GM19452 (cell line): ENCODE data around the gene COL11A2.
"Not testable (repeated sequence)": the region's sequence is repeated elsewhere in the genome, so short reads cannot be mapped to it uniquely, and the experiment has no call there.

Experiments
- ATAC-seq: cut with Tn5 transposase; IDR thresholded peaks from one replicate; pipeline ENCODE4 v1.9.1; 2021; ENCODE audit not compliant: unreplicated experiment

Gene COL11A2

DNA sequence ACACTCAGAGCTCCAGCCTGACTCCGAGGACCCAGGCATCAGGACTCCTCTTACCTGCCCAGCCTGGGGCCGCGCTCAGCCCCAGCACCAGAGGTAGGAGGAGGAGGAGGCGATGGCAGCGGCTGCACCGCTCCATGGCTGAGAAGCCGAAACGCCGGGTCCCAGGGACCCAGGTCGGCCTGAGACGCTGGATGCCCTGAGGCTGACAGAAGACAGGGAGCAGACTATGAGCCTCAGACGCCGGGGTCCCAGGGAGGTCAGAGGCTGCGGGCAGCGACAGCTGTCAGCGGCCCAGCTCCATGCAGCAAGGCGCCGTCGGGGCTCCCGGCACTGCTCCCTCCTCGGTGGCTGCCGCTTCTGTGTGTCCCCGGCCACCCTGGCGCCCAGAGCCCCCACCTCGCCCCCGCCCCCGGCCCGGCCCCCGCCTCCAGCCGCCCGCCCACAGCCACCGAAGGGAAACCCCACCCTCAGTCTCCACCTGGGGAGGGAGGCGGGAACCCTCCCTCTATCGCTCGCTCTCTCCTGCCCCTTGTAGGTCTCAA lies at the start of gene COL11A2:
TSS of gene COL11A2 (minus strand) at position 363 of the 542 bp plus-strand sequence. CDS start at position 136, 227 bp downstream.
- ATAC-seq, result no peak

DNA sequence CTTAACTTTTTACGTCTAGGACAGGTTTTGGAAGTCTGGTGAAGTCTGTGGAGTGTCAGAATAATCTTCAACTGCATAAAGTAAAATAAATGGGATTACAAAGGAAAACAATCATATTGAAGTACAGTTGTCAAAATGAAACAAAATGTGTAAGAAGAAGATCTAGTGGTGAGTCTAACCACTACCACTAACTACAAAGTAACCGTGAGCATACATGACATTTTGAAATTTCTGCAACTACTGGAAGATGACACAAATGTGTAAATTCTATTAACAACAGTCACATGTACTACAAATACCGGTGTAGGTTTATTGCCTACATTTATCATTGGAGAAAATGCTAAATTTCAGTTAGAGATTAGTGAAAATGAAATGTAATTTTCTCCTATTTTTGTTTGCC lies 49.7 kb upstream of the COL11A2 start:
- no peak for ATAC-seq

DNA sequence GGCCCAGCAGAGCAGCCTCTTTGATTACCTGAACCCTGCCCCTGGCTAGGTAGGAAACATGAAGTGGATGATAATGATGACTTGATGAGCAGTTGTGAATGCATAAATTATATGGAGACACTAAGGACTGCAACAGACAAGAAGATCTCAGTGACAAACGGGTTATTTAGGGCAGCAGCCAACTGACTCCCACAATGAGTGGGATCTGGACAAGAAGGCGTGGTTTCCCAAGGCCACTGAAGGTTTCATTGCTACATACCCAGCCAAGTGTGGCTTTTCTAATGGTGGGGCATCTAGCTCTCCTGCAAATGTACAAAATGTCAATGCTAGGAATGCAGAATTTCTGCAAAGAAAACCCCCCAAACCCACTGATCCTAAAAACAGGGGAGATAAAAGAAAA lies 45.5 kb upstream of the COL11A2 start:
- ATAC-seq, result no peak

DNA sequence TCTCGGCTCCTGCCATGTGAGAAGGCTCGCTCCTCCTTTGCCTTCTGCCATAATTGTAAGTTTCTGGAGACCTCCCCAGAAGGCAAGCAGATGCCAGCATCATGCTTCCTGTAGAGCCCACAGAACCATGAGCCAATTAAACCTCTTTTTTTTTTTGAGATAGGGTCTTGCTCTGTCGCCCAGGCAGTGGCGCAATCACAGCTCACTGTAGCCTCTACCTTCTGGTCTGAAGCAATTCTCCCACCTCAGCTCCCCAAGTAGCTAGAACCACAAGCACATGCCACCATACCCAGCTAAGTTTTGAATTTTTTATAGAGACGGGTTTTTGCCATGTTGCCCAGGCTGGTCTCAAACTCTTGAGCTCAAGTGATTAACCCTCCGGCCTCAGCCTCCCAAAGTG lies 44.6 kb upstream of the COL11A2 start:
- no peak for ATAC-seq

DNA sequence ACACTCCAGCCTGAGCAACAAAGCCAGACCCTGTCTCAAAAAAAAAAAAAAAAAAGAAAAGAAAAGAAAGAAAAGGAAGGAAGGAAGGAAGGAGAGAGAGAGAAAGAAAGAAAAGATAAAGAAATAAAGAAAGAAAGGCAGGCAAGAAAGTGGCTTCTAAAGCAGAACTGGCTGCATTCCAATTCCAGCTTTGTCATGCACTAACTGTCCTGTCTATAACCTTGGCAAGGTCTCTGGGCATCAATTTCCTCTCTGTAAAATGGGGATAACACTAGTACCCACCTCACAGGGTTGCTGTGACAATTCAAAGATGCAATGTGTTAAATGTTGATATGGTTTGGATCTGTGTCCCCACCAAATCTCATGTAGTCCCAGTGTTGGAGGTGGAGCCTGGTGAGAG lies 44.1 kb upstream of the COL11A2 start:
- ATAC-seq, result no peak

DNA sequence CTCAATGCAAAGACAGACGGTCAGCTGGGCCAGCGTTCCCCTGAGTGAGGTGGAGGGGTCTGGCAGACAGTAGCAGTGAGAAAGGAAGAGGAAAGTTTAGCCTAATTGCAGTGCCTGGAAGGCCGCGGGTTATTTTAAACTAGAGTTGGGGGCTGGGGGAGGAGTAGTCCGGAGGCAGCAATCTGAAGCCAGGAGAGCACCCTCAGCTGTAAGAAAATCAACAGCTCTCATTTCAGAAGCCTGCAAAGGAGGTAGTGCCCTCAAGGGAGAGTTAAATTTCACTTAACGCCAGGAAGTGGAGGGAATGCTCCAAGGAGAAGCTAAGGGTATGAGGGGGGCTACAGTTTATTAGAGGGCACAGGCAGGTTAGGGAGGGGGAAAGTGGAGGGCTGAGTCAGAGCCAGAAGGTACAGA lies 43.0 kb upstream of the COL11A2 start:
- ATAC-seq, result no peak

DNA sequence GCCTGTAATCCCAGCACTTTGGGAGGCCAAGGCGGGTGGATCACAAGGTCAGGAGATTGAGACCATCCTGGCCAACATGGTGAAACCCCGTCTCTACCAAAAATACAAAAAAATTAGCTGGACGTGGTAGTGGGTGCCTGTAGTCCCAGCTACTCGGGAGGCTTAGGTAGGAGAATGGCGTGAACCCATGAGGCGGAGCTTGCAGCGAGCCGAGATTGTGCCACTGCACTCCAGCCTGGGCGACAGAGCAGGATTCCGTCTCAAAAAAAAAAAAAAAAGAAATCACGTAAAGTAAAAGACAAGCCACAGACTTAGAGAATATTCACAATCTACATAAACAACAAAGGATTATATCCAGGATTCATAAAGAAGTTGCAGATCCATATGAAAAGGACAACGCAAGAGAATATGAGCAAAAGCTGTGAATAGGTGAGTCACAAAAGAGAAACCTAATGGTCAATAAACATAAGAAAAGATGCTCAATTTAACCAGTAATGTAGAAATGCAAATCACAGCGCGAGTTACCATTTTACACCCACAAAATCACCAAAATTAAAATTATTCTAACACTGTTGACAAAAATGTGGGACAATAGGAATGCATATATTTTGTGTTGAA lies 34.3 kb upstream of the COL11A2 start:
- ATAC-seq, result not testable (repeated sequence)

DNA sequence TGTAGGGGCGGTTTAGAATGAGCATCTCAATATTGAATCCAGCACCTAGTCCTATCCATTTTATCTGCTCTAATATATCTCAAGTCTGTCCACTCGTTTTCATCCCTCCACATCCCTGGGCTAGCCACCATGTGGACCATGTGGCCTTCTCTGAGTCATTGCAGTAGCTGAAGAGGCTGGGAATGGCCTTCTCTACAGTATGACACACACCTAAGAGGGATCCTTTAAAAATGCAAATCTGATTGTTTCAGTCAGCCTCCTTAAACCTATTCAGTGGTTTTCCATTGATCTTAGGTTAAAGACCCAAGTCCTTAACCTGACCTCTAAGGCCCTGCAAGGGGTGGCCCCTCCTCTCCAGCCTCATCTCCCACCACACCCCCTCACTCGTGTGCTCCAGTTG lies 25.4 kb upstream of the COL11A2 start:
- ATAC-seq, result no peak

DNA sequence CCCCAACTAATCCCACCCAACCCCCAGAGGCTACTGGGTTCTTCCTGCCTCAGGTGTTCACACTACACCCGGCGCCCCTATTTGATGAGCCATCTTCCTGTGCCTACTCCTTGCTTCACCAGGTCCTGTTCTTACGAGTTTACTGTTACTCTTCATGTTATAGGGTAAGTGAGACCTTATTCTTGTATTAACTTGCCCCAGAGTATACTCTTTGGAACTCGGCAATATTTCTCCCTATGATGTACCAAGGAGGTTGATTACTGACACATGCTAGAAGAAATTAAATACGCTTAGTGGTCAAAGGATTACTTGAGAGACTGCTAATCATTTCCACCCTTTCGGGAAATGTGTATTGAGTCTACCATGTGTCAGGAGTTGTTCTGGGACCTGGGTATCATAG lies 25.0 kb upstream of the COL11A2 start:
- ATAC-seq, result no peak

DNA sequence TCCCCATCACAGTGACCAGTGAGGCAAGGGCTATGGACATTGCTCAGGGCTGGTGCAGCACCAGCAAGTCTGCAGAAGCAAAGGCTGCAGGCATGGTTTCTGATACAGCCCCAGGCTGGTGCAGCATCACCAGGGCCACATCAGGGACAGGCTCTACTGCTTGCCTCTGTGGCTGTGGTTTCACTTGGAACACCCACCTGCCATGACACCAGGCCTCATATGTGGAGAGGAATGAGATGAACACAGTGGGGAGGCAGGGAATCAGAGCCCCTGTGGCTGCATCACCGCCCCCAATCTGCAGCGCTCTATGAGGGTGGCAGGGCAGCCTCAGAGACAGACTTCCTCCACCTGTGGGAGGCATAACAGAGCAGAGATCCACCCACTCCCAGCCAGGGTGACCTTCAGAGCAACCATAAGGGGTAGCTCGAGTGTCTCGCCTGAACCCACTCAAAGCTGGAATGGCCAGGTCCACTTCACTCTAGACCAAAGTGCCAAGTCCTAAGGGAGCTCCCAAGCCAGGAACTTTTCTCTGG lies 23.9 kb upstream of the COL11A2 start:
- ATAC-seq, result no peak

DNA sequence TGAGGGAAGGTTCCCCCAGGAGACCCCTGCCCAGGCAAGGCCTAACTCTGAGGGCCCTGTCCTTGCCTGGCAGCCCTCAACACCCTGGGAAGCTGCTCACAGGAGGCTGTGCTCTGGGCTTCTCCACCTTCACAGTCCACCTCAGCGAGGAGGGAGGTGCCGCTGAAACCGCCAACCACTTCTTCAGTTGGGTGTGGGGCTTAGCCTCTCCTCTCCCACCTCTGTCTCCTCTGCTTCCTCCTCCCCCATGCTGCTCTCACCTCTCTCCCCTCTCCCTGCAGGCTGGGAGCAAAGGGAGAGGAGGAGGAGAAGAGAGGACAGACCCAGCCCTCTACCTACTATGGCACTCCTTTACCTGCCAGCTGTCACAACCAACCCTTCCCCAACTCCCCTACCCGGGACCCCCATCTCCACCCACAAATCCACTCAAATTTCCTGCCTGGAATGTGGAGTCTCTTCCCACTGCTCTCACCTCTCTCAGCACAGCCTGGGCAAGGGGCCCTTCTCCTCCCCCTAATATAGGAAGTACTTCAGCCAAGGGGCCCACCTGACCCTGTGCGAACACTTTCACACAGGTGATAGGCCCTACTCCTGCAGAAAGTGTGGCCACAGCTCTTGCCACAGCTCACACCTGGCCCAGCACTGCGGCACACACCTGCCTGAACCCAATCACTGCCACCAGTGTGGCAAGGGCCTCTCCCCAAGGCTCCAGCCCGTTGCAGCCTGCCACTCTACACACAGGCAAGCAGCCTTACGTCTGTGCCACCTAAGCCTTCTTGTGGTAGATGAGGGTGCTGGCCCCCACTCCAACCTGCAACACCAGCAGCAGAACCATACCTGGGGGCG lies 23.2 kb upstream of the COL11A2 start:
- ATAC-seq, result no peak

DNA sequence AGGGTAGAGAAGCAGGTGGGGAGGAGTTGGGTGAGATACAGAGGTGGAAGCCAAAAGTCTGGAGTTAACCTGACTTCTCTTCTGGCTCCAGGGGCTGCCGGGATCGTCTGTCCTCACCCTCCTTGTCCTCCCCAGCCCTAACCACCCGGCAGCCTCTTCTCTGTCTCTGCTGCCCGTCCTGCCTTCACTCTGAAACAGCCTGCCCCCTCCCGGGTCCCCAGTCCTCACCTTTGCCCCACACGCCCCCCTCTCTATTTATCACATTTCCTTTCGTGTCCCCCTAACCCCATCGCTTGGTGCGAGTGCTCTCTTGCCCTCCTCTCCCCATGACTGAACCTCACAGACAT lies 21.7 kb upstream of the COL11A2 start:
- no peak for ATAC-seq

DNA sequence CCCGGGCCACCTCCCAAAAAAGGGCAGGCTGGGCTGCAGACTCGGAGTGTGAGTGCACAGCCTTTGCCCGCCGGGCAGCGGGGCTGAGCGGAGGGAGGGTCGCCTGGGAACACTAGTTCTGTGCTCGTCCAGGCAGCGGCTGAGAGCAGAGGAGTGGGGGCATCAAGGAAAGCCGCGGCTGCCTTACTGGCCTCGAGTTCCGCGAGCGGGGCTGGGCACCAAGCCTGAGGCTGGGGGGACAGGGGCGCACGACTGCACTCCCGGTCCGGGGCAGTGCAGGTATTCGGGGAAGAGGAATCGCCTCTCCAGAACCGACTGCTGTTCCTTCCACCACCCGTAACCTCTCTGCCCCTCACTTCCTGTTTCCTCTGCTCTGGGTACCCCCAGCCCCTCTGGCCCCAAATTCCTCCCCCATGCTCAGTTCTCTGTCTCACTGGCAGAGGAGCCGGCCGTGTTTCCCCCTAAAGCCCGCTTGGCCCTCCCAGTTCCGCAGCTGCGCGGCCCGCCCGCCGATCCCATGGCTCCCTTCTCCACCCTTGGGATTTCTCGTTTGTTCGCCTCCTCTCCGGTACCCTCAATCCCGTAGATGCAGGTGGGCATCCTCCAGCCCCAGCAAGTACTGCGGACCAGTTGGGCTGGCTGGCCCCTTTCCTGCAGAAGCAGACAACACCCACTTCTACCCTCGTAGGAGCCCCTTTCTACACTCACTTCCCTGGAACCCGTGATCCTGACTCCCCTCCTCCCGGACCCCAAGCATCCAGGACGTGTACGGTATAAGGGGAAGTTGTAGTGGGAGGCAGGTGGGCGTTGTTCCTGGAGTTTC lies 21.1 kb upstream of the COL11A2 start:
- ATAC-seq, result no peak

DNA sequence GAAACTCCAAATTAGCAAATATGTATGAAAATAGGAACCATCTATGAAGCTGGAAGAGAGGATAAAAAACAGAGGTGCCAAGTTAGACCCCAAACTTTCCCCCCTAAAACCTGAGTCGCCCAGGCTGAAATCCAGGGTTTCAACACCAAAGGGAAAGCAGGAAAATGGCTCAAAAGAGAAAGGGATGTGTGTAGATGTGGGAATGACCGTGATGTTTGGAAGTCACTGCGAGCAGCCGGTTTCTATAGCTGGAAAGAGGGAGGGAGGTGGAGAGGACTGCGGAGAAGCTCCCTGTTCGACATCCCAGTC lies 20.5 kb upstream of the COL11A2 start:
- ATAC-seq, result no peak

DNA sequence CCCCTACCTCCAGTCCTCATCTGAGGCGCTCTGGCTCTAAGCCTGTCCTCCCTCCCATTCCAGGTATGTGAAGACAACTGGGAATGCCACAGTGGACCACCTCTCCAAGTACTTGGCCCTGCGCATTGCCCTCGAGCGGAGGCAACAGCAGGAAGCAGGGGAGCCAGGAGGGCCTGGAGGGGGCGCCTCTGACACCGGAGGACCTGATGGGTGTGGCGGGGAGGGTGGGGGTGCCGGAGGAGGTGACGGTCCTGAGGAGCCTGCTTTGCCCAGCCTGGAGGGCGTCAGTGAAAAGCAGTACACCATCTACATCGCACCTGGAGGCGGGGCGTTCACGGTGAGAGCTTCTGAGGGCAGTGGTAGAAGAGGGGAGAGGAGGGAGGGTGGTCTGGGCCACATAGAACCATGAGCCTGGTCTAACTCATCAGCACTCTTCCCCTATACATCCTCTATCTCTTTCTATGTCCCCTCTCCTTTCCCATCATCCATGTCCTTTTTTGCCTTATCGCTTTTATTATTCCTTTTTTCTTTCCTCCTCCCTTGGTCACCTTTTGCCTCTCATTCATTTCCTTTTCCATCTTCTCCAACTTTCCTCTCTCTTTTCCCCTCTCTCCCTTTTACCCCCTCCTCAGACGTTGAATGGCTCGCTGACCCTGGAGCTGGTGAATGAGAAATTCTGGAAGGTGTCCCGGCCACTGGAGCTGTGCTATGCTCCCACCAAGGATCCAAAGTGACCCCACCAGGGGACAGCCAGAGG lies 19.6 kb upstream of the COL11A2 start:
- ATAC-seq, result no peak

DNA sequence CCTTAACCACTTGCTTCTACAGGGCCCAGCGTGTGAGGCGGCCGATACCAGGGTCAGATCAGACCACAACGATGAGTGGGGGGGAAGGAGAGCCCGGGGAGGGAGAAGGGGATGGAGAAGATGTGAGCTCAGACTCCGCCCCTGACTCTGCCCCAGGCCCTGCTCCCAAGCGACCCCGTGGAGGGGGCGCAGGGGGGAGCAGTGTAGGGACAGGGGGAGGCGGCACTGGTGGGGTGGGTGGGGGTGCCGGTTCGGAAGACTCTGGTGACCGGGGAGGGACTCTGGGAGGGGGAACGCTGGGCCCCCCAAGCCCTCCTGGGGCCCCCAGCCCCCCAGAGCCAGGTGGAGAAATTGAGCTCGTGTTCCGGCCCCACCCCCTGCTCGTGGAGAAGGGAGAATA lies 18.9 kb upstream of the COL11A2 start:
- no peak for ATAC-seq

DNA sequence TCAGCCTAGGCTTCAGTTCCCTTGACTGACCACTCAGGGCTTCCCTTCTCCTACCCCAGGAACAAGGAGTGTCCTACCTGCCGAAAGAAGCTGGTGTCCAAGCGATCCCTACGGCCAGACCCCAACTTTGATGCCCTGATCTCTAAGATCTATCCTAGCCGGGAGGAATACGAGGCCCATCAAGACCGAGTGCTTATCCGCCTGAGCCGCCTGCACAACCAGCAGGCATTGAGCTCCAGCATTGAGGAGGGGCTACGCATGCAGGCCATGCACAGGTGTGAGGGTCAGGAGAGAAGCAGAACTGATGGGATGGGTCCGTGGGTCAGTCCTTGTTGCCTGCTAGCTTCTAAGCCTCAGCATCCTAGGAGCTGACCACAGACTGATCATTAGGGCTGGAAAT lies 17.6 kb upstream of the COL11A2 start:
- ATAC-seq, result no peak

DNA sequence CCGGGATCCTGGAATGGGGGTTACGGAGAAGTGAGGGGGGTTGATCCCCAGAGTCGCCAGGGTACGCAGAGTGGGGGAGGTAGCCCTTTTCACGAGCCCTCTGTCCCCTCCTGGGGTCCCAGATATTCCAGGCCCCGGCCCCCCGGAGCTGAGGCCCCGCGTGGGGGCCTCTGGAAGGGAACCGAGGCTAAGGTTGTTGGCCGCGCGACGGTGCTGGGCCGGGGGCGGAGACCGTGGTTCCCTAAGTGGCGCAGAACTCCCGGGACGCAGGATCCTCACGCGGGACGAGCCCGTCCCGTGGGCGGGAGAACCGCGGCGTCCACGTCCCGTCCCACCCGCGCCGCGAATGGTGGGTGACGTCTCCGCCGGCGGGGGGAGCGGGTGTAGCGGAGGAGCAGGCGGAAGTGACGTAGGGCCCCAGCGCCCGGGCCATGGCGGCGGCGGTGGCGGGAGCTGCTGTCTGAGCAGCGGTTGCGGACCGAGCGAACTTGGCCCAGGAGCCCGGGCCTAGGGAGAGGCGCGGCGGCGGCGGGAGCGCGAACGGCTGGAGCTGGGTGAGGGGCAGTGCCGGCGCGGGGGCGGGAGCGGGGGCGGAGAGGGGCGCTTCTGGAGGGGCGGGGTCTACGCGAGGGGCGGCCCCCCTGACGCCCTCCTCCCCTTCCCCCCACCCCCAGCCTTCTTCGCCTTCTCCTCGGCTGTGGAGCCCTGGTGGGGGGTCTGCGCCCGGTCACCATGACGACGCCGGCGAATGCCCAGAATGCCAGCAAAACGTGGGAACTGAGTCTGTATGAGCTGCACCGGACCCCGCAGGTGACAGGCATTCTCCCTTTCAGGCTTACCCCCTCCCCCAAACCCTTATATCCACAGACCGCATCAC lies 16.1 kb upstream of the COL11A2 start, which contains the start of gene RING1:
TSS of gene RING1 (plus strand) at position 410 of the 877 bp plus-strand sequence. CDS start at position 733, 323 bp downstream.
- peak; percentile 47 for ATAC-seq

DNA sequence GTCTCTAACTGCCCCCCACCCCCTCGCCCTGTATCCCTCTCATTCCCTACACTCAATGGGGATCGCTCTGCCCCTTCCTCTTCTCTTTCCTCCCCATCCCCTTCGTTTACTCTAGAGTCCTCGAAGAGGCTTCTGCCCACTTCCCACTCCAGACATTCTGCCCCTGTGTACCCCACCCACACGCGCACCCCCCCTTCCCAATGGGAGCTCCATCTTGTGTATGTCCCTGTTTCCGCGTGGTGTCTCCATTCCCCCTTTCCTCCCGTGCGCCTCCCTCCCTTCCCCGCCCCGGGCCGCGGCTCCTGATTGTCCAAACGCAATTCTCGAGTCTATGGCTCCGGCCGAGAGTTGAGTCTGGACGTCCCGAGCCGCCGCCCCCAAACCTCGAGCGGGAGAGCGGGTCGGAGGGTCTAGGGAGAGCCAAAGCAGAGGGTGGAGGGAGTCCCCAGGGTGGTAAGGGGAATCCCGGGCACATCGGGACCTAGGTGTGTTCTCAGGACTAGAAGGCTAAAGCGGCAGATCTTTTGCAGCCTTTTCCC lies 15.4 kb upstream of the COL11A2 start:
- ATAC-seq, result no peak
